ENCODE data around the gene CRELD2.

DNA sequence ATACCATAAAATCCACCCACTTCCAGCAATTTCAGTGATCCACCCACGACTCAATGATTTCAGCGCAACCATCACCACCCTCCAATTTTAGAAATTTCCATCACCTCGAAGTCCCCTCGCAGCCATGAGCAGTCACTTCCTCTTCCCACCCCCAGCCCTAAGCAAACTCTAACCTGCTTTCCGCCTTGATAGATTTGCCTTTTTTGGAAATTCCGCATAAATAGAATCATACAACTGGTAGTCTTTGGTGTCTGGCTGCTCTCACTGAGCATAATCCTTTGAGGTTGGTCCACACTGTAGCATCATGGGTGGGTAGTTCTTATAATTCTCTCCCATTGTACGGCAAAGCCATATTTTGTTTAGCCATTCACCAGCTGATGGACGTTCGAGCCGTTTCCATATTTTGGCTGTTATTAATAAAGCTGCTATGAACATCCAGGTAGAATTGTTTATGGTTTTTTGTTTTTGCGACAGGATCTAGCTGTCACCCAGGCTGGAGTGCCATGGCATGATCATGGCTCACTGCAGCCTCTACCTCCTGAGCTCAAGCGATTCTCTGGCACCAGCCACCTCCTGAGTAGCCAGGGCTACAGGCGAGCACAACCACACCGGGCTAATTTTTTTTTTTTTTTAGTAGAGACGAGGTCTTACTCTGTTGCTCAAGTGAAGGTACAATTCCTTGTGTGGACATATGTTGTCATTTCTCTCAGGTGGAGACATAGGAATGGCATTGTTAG, 58.2 kb downstream of the CRELD2 start:
- TF ChIP-seq CTCF (optimal IDR thresholded peaks at IDR 0.05 in 1 of 3, IDR thresholded peaks at IDR 0.05 in 1 of 3, conservative IDR thresholded peaks at IDR 0.05 in 1 of 3; ENCODE audit: extremely low read depth in 1 of 3, insufficient read depth in 2 of 3, low read length in 3 of 3) (no peak), EZH2 (IDR thresholded peaks at IDR 0.05; ENCODE audit: low read length) (no peak)
